ENCODE results near the gene GPR15. TPM values are rescaled to one million over a fixed set of nuclear protein-coding genes. Genes with fewer than 3 reads are reported as not detected.

The GPR15 gene
- total RNA-seq, 1 experiment from 2014 or later = not detected

GRCh38 chr3:98500019-98500418 lies 31.8 kb upstream of the GPR15 start:
- Mint-ChIP-seq H3K36me3 (ENCODE audit: insufficient read depth, unreplicated experiment) (no peaks in the 10 kb centered on the region), H3K4me1 (ENCODE audit: insufficient read depth, unreplicated experiment) (no peaks in the 10 kb centered on the region), H3K27me3 (ENCODE audit: insufficient read depth, unreplicated experiment) (no peaks in the 10 kb centered on the region), H3K9me3 (ENCODE audit: unreplicated experiment) (no peaks in the 10 kb centered on the region), H3K4me3 (ENCODE audit: unreplicated experiment) (no peak overlapping the region), H3K27ac (ENCODE audit: low read depth, unreplicated experiment) (no peak overlapping the region)
- no peak for DNase-seq (ENCODE audit: unreplicated experiment)
- no peak for TF ChIP-seq CTCF (IDR thresholded peaks at IDR 0.05; ENCODE audit: unreplicated experiment)
- ChIA-PET CTCF (interaction anchor here (1.0 kb wide), 1 partner anchor 13 kb away, joined by 6 read pairs; no protein-coding TSS in a partner anchor), POLR2A (interaction anchor here (1.9 kb wide), 1 partner anchor 12 kb away, joined by 8 read pairs; no protein-coding TSS in a partner anchor)
- BruUV-seq (replicated peaks) = no TSS peak
- intact Hi-C loops (cut with micrococcal nuclease) = no loop called here

GRCh38 chr3:98501270-98501669 lies 30.5 kb upstream of the GPR15 start:
- DNase-seq (ENCODE audit: unreplicated experiment) = no peak
- ChIA-PET CTCF (interaction anchor here (0.6 to 1.1 kb wide), 6 partner anchors 13 to 722 kb away, joined by 3 to 5 read pairs (median 3); no protein-coding TSS in a partner anchor), POLR2A (interaction anchor here (0.6 to 1.9 kb wide), 3 partner anchors 11 to 861 kb away, joined by 3 to 8 read pairs (median 3); no protein-coding TSS in a partner anchor)
- no peaks in the 10 kb centered on the region for H3K4me1 Mint-ChIP-seq (ENCODE audit: insufficient read depth, unreplicated experiment)
- no peak overlapping the region for H3K4me3 Mint-ChIP-seq (ENCODE audit: unreplicated experiment)
- H3K9me3 Mint-ChIP-seq (ENCODE audit: unreplicated experiment) = no peaks in the 10 kb centered on the region
- TF ChIP-seq CTCF (IDR thresholded peaks at IDR 0.05; ENCODE audit: unreplicated experiment) = no peak
- no peaks in the 10 kb centered on the region for H3K36me3 Mint-ChIP-seq (ENCODE audit: insufficient read depth, unreplicated experiment)
- H3K27me3 Mint-ChIP-seq (ENCODE audit: insufficient read depth, unreplicated experiment) = no peaks in the 10 kb centered on the region
- BruUV-seq (replicated peaks) = no TSS peak
- intact Hi-C loops (cut with micrococcal nuclease) = no loop called here
- no peak overlapping the region for H3K27ac Mint-ChIP-seq (ENCODE audit: low read depth, unreplicated experiment)

GRCh38 chr3:98501863-98502576 lies 29.8 kb upstream of the GPR15 start:
- TF ChIP-seq CTCF (IDR thresholded peaks at IDR 0.05; ENCODE audit: unreplicated experiment) = no peak
- H3K9me3 Mint-ChIP-seq (ENCODE audit: unreplicated experiment) = no peaks in the 10 kb centered on the region
- CTCF ChIA-PET = interaction anchor here (0.6 to 1.1 kb wide), 6 partner anchors 13 to 674 kb away, joined by 3 to 5 read pairs (median 4); no protein-coding TSS in a partner anchor
- H3K4me3 Mint-ChIP-seq (ENCODE audit: unreplicated experiment) = no peak overlapping the region
- intact Hi-C loops (cut with micrococcal nuclease) = no loop called here
- no peaks in the 10 kb centered on the region for H3K4me1 Mint-ChIP-seq (ENCODE audit: insufficient read depth, unreplicated experiment)
- no peaks in the 10 kb centered on the region for H3K36me3 Mint-ChIP-seq (ENCODE audit: insufficient read depth, unreplicated experiment)
- H3K27ac Mint-ChIP-seq (ENCODE audit: low read depth, unreplicated experiment) = no peak overlapping the region
- BruUV-seq (replicated peaks) = no TSS peak
- no peaks in the 10 kb centered on the region for H3K27me3 Mint-ChIP-seq (ENCODE audit: insufficient read depth, unreplicated experiment)
- POLR2A ChIA-PET = interaction anchor here (1.9 kb wide), 1 partner anchor 10 kb away, joined by 8 read pairs; no protein-coding TSS in a partner anchor
- DNase-seq (ENCODE audit: unreplicated experiment) = no peak

- Mint-ChIP-seq H3K4me1 (ENCODE audit: insufficient read depth, unreplicated experiment) (no peaks in the 10 kb centered on the region), H3K4me3 (ENCODE audit: unreplicated experiment) (no peak overlapping the region), H3K36me3 (ENCODE audit: insufficient read depth, unreplicated experiment) (no peaks in the 10 kb centered on the region), H3K9me3 (ENCODE audit: unreplicated experiment) (peaks cover 8% of the 10 kb centered on the region), H3K27me3 (ENCODE audit: insufficient read depth, unreplicated experiment) (no peaks in the 10 kb centered on the region), H3K27ac (ENCODE audit: low read depth, unreplicated experiment) (no peak overlapping the region)
- no TSS peak for BruUV-seq (replicated peaks)
- intact Hi-C loops (cut with micrococcal nuclease) = no loop called here
- no peak for TF ChIP-seq CTCF (IDR thresholded peaks at IDR 0.05; ENCODE audit: unreplicated experiment)
- POLR2A ChIA-PET = no interaction called here
- DNase-seq (ENCODE audit: unreplicated experiment) = no peak
- CTCF ChIA-PET = interaction anchor here (0.6 kb wide), 1 partner anchor 98 kb away, joined by 3 read pairs; no protein-coding TSS in a partner anchor
Measured at GRCh38 chr3:98504539-98504938, 27.2 kb upstream of the GPR15 start.

All from MCF 10A (cell line).